Measurements from ENCODE around the gene KRT1. TPM values are rescaled to one million over a fixed set of nuclear protein-coding genes. Genes with fewer than 3 reads are reported as not detected.

Gene KRT1
- total RNA-seq, 2 donors from 2014 or later = not detected

GRCh38 chr12:52710730-52711129 is 30.5 kb upstream of the KRT1 start:
- Mint-ChIP-seq H3K4me3 (no peak overlapping the region), H3K4me1 (ENCODE audit: low read depth in 2 of 2) (peaks cover 0 to 9% of the 10 kb centered on the region in 2 donors), H3K27ac (no peak overlapping the region), H3K36me3 (no peaks in the 10 kb centered on the region), H3K9me3 (no peaks in the 10 kb centered on the region), H3K27me3 (peaks cover 19 to 27% of the 10 kb centered on the region in 2 donors)
- DNase-seq (ENCODE audit: low spot score) (no peak), ATAC-seq (no peak)

GRCh38 chr12:52708010-52708409 is 27.8 kb upstream of the KRT1 start:
- H3K27ac Mint-ChIP-seq = no peak overlapping the region
- H3K36me3 Mint-ChIP-seq = no peaks in the 10 kb centered on the region
- ATAC-seq (no peak), DNase-seq (ENCODE audit: low spot score) (no peak)
- no peaks in the 10 kb centered on the region for H3K9me3 Mint-ChIP-seq
- no peak overlapping the region for H3K4me3 Mint-ChIP-seq
- peaks cover 7 to 8% of the 10 kb centered on the region in 2 donors for H3K27me3 Mint-ChIP-seq
- peaks cover 8% of the 10 kb centered on the region in 2 donors for H3K4me1 Mint-ChIP-seq (ENCODE audit: low read depth in 2 of 2)

GRCh38 chr12:52704464-52704863 is 24.3 kb upstream of the KRT1 start:
- Mint-ChIP-seq H3K4me3 (no peak overlapping the region), H3K9me3 (no peaks in the 10 kb centered on the region), H3K4me1 (ENCODE audit: low read depth in 2 of 2) (peaks cover 13% of the 10 kb centered on the region in 2 donors), H3K27me3 (peaks cover 9 to 11% of the 10 kb centered on the region in 2 donors), H3K36me3 (no peaks in the 10 kb centered on the region), H3K27ac (no peak overlapping the region)
- DNase-seq (ENCODE audit: low spot score) (no peak), ATAC-seq (no peak)

GRCh38 chr12:52703878-52704277 is 23.7 kb upstream of the KRT1 start:
- H3K4me3 Mint-ChIP-seq = no peak overlapping the region
- H3K27ac Mint-ChIP-seq = no peak overlapping the region
- H3K36me3 Mint-ChIP-seq = no peaks in the 10 kb centered on the region
- ATAC-seq (no peak), DNase-seq (ENCODE audit: low spot score) (no peak)
- no peaks in the 10 kb centered on the region for H3K9me3 Mint-ChIP-seq
- H3K27me3 Mint-ChIP-seq = peaks cover 9 to 11% of the 10 kb centered on the region in 2 donors
- H3K4me1 Mint-ChIP-seq (ENCODE audit: low read depth in 2 of 2) = peaks cover 13% of the 10 kb centered on the region in 2 donors

- Mint-ChIP-seq H3K27ac (no peak within 1 kb of the TSS), H3K4me1 (ENCODE audit: low read depth in 2 of 2) (peaks cover 13% of the 10 kb centered on the region in 2 donors), H3K9me3 (no peaks in the 10 kb centered on the region), H3K4me3 (no peak within 1 kb of the TSS), H3K27me3 (peaks cover 9 to 11% of the 10 kb centered on the region in 2 donors), H3K36me3 (no peaks in the 10 kb centered on the region)
- ATAC-seq = no peak
- DNase-seq (ENCODE audit: low spot score) = no peak
Measured at GRCh38 chr12:52703424-52703823, 23.2 kb upstream of the KRT1 start, which contains the start of gene KRT77. KRT77 (minus strand) TSS chr12:52703524; CDS start chr12:52703434, 90 bp downstream.

- Mint-ChIP-seq H3K27me3 (peaks cover 14% of the 10 kb centered on the region in 2 donors), H3K4me1 (ENCODE audit: low read depth in 2 of 2) (peaks cover 13 to 16% of the 10 kb centered on the region in 2 donors), H3K4me3 (no peak overlapping the region), H3K36me3 (no peaks in the 10 kb centered on the region), H3K27ac (no peak overlapping the region), H3K9me3 (no peaks in the 10 kb centered on the region)
- ATAC-seq (no peak), DNase-seq (ENCODE audit: low spot score) (no peak)
Measured at GRCh38 chr12:52702338-52702737, 22.1 kb upstream of the KRT1 start.

- Mint-ChIP-seq H3K27me3 (peaks cover 14% of the 10 kb centered on the region in 2 donors), H3K4me3 (no peak overlapping the region), H3K4me1 (ENCODE audit: low read depth in 2 of 2) (peaks cover 13 to 16% of the 10 kb centered on the region in 2 donors), H3K36me3 (no peaks in the 10 kb centered on the region), H3K9me3 (no peaks in the 10 kb centered on the region), H3K27ac (no peak overlapping the region)
- no peak for ATAC-seq
- DNase-seq (ENCODE audit: low spot score) = no peak
Measured at GRCh38 chr12:52701281-52701680, 21.1 kb upstream of the KRT1 start.

GRCh38 chr12:52699960-52700359 is 19.8 kb upstream of the KRT1 start:
- H3K4me3 Mint-ChIP-seq = no peak overlapping the region
- no peak for DNase-seq (ENCODE audit: low spot score)
- peaks cover 14 to 16% of the 10 kb centered on the region in 2 donors for H3K27me3 Mint-ChIP-seq
- no peak for ATAC-seq
- H3K9me3 Mint-ChIP-seq = no peaks in the 10 kb centered on the region
- no peak overlapping the region for H3K27ac Mint-ChIP-seq
- no peaks in the 10 kb centered on the region for H3K36me3 Mint-ChIP-seq
- peaks cover 13 to 16% of the 10 kb centered on the region in 2 donors for H3K4me1 Mint-ChIP-seq (ENCODE audit: low read depth in 2 of 2)

GRCh38 chr12:52699373-52699772 is 19.2 kb upstream of the KRT1 start:
- H3K27ac Mint-ChIP-seq = no peak overlapping the region
- ATAC-seq (peak in 1 of 2 donors; percentile 22), DNase-seq (ENCODE audit: low spot score) (no peak)
- no peaks in the 10 kb centered on the region for H3K36me3 Mint-ChIP-seq
- peaks cover 13 to 16% of the 10 kb centered on the region in 2 donors for H3K4me1 Mint-ChIP-seq (ENCODE audit: low read depth in 2 of 2)
- H3K4me3 Mint-ChIP-seq = no peak overlapping the region
- peaks cover 14 to 16% of the 10 kb centered on the region in 2 donors for H3K27me3 Mint-ChIP-seq
- H3K9me3 Mint-ChIP-seq = no peaks in the 10 kb centered on the region

GRCh38 chr12:52698651-52699340 is 18.6 kb upstream of the KRT1 start:
- Mint-ChIP-seq H3K4me3 (no peak overlapping the region), H3K27ac (no peak overlapping the region), H3K9me3 (no peaks in the 10 kb centered on the region), H3K36me3 (no peaks in the 10 kb centered on the region), H3K27me3 (peaks cover 14 to 16% of the 10 kb centered on the region in 2 donors), H3K4me1 (ENCODE audit: low read depth in 2 of 2) (peaks cover 9 to 13% of the 10 kb centered on the region in 2 donors)
- DNase-seq (ENCODE audit: low spot score) (no peak), ATAC-seq (no peak)

- Mint-ChIP-seq H3K4me3 (no peak overlapping the region), H3K9me3 (no peaks in the 10 kb centered on the region), H3K36me3 (no peaks in the 10 kb centered on the region), H3K4me1 (ENCODE audit: low read depth in 2 of 2) (peaks cover 6 to 13% of the 10 kb centered on the region in 2 donors), H3K27ac (no peak overlapping the region), H3K27me3 (peaks cover 12 to 18% of the 10 kb centered on the region in 2 donors)
- no peak for DNase-seq (ENCODE audit: low spot score)
- no peak for ATAC-seq
Measured at GRCh38 chr12:52697058-52697582, 16.9 kb upstream of the KRT1 start.

GRCh38 chr12:52696588-52696987 is 16.4 kb upstream of the KRT1 start:
- peaks cover 7 to 14% of the 10 kb centered on the region in 2 donors for H3K27me3 Mint-ChIP-seq
- no peak for ATAC-seq
- H3K9me3 Mint-ChIP-seq = no peaks in the 10 kb centered on the region
- no peak overlapping the region for H3K4me3 Mint-ChIP-seq
- no peak for DNase-seq (ENCODE audit: low spot score)
- no peaks in the 10 kb centered on the region for H3K36me3 Mint-ChIP-seq
- H3K4me1 Mint-ChIP-seq (ENCODE audit: low read depth in 2 of 2) = peaks cover 5 to 16% of the 10 kb centered on the region in 2 donors
- H3K27ac Mint-ChIP-seq = no peak overlapping the region

- Mint-ChIP-seq H3K36me3 (no peaks in the 10 kb centered on the region), H3K9me3 (no peaks in the 10 kb centered on the region), H3K4me1 (ENCODE audit: low read depth in 2 of 2) (peaks cover 14 to 30% of the 10 kb centered on the region in 2 donors), H3K27ac (no peak overlapping the region), H3K27me3 (peaks cover 10 to 14% of the 10 kb centered on the region in 2 donors), H3K4me3 (no peak overlapping the region)
- DNase-seq (ENCODE audit: low spot score) = no peak
- no peak for ATAC-seq
Measured at GRCh38 chr12:52695039-52695438, 14.8 kb upstream of the KRT1 start.

- Mint-ChIP-seq H3K27ac (no peak overlapping the region), H3K9me3 (no peaks in the 10 kb centered on the region), H3K4me3 (no peak overlapping the region), H3K27me3 (peaks cover 10 to 14% of the 10 kb centered on the region in 2 donors), H3K4me1 (ENCODE audit: low read depth in 2 of 2) (peaks cover 18 to 33% of the 10 kb centered on the region in 2 donors), H3K36me3 (no peaks in the 10 kb centered on the region)
- no peak for ATAC-seq
- no peak for DNase-seq (ENCODE audit: low spot score)
Measured at GRCh38 chr12:52694151-52694550, 13.9 kb upstream of the KRT1 start.
